Brain microvascular endothelial cell (primary cell): ENCODE data around the gene BTRC.

Experiments
- DNase-seq: peaks from one replicate; pipeline ENCODE4 v3.0.0-alpha.2; 2020
- H3K27ac ChIP-seq: fragments of 250-450 bp; sonication (Bioruptor Pico); 2 replicates; pipeline ENCODE4 v1.5.1; 2020; ENCODE audit warnings: mild to moderate bottlenecking, moderate library complexity
- H3K27me3 ChIP-seq: fragments of 250-450 bp; sonication (Bioruptor Pico); replicated peaks from 2 replicates; pipeline ENCODE4 v1.5.1; 2020; ENCODE audit warnings: mild to moderate bottlenecking
- H3K36me3 ChIP-seq: fragments of 250-450 bp; sonication (Bioruptor Pico); replicated peaks from 2 replicates; pipeline ENCODE4 v1.5.1; 2020; ENCODE audit warnings: mild to moderate bottlenecking
- H3K4me3 ChIP-seq: 2 replicates; pipeline ENCODE4 v1.5.1; 2011; ENCODE audit warnings: low read depth, mild to moderate bottlenecking, control low read depth, low read length, moderate library complexity
- CTCF ChIP-seq: IDR thresholded peaks from 2 replicates; pipeline ENCODE4 v1.5.1; 2011; ENCODE audit warnings: low read depth, mild to moderate bottlenecking, moderate library complexity, low read length, control low read depth, inconsistent platforms; ENCODE audit errors: missing control alignments
- in situ Hi-C: cut with HindIII; loops from 2 replicates; pipeline ENCODE4 v1.10.0; 2017; ENCODE audit warnings: low sequenced_read_pairs, low pct_ligation_motif_present

Gene BTRC

GRCh38 chr10:101453791-101454718 is 100.1 kb downstream of the BTRC start:
- DNase-seq: no peak
- H3K27ac ChIP-seq: no peak overlapping the region
- no peaks in the 10 kb centered on the region for H3K27me3 ChIP-seq
- no peaks in the 10 kb centered on the region for H3K36me3 ChIP-seq
- in situ Hi-C loops: no loop called here
- H3K4me3 ChIP-seq: no peak overlapping the region
- TF ChIP-seq CTCF: no peak

GRCh38 chr10:101458869-101459268 is 104.9 kb downstream of the BTRC start:
- no peak for DNase-seq
- Histone ChIP-seq H3K27me3 (no peaks in the 10 kb centered on the region), H3K4me3 (no peak overlapping the region), H3K36me3 (no peaks in the 10 kb centered on the region), H3K27ac (no peak overlapping the region)
- TF ChIP-seq CTCF: no peak
- in situ Hi-C loops: no loop called here

GRCh38 chr10:101464082-101464481 is 110.1 kb downstream of the BTRC start:
- no peak for DNase-seq
- no peaks in the 10 kb centered on the region for H3K27me3 ChIP-seq
- no peak overlapping the region for H3K4me3 ChIP-seq
- no peak overlapping the region for H3K27ac ChIP-seq
- in situ Hi-C loops: no loop called here
- no peaks in the 10 kb centered on the region for H3K36me3 ChIP-seq
- no peak for TF ChIP-seq CTCF

- no peak for DNase-seq
- H3K4me3 ChIP-seq: no peak overlapping the region
- TF ChIP-seq CTCF: no peak
- in situ Hi-C loops: no loop called here
- no peaks in the 10 kb centered on the region for H3K27me3 ChIP-seq
- H3K27ac ChIP-seq: no peak overlapping the region
- H3K36me3 ChIP-seq: no peaks in the 10 kb centered on the region
Observed at GRCh38 chr10:101464599-101464998, 110.6 kb downstream of the BTRC start.

- TF ChIP-seq CTCF: no peak
- in situ Hi-C loops: no loop called here
- Histone ChIP-seq H3K27ac (no peak overlapping the region), H3K27me3 (no peaks in the 10 kb centered on the region), H3K4me3 (no peak overlapping the region), H3K36me3 (no peaks in the 10 kb centered on the region)
- DNase-seq: no peak
Observed at GRCh38 chr10:101466016-101466912, 112.3 kb downstream of the BTRC start.
